Iris pigment epithelial cell (primary cell): ENCODE results near the gene IGFN1.
"Not testable (repeated sequence)": the region's sequence is repeated elsewhere in the genome, so short reads cannot be mapped to it uniquely, and the experiment has no call there.

Source experiments
- DNase-seq: peaks from one replicate; pipeline ENCODE4 v3.0.0-alpha.2; 2011; ENCODE audit warnings: low read depth

The IGFN1 gene

DNA sequence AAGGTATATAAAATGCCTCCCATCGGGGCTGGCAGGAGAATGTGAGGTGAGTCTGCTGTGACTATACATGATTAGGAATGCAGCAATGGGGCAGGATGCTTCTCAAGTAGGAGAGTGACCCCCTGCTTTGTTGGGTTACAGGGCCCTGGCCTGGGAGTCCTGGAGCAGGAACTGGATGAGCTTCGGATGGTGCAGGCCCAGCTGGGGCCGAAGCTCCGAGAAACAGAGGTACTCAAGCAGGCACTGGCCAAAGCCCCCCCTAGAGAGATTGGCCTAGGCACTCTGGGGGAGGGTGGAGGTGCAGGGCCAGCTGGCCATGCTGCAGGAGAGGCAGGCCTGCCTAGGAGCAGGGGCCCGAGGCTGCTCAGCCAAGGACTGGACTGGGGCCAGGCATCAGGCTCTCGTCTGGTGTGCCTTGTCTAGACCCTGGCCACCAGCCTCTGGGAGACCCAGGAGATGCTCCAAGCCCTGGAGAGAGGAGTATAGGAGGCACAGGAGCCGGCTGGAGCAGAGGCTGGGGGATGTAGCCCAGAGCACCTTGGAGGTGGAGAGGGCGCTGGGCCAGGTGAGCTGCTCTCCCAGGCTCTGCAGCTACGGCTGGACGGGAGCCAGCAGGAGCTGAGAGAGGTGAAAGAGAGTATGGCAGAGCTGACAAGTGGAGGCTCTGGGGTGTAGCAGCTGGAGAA, 59.8 kb downstream of the IGFN1 start:
- no peak for DNase-seq

DNA sequence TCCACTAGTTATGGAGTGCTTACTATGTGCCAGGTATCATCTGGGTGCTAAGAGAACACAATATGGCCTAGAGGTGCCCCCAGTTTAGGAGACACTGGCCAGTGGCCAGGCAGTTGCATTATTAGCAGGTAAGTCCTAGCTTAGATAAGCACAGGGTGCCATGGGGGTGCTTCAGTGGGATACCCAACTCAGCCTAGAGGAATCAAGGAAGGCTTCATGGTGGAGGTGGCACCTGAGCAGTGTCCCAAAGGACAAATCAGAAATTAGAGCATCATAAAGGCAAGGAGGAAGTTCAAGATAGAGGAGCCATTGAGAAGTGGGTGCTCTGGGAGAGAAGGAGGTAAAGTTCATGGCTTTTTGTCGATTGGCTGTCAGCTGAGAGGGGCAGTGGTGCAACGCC, 60.8 kb downstream of the IGFN1 start:
- no peak for DNase-seq

DNA sequence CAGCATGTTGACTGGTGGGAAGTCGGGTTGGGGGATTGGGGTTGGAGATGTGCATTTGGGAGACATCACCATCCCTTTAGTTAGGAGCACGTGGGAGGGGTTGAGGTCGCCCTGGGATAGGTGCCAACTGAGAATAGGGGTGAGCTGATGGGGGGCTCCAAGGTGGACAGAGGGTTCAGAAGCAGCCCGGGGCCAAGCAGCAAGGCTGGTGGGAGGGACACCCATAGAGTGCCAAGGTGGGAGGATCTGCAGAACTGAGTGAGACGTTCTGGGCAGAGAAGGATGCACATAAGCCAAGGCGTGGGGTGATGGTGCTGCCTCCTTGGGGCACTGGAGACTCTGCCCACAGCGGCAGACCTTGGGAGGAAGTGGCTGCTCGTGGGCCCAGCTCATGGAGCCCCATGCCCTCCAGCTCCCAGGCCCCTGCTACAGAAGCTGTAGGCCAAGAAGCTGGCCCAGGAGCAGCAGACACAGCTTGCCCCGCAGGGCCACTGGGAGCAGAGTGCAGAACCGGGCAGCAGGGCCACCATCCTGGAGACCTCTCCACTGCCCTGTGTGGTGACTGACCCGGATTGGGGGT, 61.3 kb downstream of the IGFN1 start:
- DNase-seq: no peak

DNA sequence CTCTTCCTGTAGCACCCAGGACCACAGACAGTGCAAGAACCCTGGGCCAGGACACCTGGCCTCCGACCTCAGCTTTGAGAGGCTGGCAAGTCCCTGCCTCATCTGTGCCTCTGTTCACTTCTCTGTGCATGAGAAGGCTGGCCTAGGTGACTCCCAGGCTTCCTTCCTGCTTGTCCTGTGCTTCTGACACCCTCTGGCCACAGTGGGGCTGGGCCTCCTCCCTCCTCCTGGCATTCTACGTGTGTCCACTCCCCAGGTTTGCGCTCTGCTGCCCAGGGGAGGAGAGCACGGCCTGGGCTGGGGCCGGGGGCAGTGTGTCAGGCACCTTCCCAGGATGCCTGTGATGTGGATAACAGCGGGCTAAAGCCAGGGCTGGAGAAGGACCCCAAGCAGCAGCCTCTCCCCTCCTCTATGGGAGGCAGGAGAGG, 62.3 kb downstream of the IGFN1 start:
- DNase-seq: no peak

DNA sequence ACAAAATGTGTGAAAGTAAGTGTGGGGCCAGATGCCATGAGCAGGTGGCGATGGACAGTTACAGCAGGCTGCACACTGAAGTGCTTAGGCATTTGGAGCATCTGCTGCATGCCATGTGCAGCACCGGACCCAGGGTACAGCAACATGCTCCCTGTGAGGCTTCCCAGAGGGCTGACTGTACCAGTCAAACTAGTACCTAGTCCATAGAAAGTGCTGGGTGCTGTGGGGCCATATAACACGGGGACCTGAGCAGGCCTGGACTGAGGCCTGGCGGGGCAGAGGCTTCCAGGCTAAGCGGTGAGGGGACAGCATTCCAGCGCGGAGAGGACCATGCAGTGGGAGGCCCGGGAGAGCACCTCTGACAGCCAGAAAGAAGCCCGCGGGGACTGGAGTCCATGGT, 62.8 kb downstream of the IGFN1 start:
- no peak for DNase-seq

DNA sequence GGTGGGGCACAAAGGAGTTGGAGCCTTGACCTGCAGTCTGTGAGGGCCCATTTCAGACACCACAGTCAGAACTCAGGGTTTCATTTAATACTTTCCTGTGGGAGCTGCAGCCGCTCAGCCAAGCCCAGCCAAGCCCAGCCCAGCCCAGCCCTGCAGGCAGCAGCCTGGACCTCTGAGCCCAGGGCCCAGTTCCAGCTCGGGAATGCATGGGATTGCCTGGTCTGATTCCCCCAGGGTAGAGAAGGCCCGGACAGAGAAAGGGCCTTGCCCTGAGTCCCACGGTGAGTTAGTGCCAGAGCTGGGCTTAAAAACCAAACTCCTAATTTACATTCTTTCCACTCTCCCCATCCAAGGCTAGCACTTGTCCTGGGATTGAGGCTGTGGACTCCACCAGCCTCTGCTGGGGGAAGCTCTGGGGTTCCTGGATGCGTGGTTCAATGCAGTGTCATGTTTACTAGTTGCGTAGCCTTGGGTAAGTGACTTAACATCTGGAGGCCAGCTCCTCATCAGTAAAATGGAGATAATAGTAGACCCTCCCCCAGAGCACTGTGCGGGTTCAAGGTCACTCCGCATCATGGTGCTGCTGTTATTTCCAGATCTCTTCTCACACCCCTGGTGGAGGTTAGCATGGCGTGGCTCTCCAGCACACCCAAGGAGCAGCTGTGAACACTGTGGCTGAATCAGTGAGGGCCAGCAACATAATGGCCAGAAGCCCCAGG, 63.4 kb downstream of the IGFN1 start:
- no peak for DNase-seq

DNA sequence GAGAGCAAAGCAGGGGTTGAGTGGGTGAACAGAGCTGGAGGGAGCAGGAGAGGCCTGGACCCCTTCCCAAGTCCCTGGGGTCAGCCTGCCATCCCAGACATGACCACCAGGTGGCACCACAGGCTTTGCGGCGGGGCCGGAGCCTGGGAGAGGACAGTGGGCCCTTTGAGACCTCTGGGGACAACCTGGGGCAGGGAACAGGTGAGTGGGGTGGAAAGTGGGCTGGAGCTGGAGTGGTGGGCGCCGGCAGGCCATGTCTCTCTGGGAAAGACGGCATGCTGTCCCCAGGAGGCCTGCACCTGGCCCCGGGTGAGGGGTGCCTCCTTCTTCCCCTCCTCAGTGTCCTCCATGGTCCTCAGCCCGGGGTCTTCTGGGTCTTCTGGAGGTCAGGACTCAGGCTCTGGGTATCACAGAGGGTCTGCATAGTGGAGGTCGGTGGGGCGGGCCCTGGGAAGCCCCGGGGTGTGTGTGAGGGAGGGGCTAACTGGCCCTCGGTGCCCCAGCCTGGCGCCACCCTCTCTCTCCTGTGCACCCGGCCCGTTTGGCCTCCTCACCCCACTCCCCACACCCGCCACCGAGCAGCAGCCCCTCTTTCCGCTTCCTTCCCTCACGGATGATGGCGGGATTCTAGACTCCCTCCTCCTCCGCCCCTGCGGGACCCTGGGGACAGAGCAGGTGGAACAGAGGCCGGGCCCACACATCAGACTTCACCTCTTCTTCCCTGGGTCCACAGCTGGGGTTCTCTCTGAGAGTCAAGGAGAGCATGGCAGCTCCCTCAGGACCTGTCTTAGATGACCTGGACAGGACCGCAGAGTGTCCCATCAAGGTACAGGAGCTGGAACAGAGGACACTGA, 64.2 kb downstream of the IGFN1 start:
- DNase-seq: peak; percentile 11

DNA sequence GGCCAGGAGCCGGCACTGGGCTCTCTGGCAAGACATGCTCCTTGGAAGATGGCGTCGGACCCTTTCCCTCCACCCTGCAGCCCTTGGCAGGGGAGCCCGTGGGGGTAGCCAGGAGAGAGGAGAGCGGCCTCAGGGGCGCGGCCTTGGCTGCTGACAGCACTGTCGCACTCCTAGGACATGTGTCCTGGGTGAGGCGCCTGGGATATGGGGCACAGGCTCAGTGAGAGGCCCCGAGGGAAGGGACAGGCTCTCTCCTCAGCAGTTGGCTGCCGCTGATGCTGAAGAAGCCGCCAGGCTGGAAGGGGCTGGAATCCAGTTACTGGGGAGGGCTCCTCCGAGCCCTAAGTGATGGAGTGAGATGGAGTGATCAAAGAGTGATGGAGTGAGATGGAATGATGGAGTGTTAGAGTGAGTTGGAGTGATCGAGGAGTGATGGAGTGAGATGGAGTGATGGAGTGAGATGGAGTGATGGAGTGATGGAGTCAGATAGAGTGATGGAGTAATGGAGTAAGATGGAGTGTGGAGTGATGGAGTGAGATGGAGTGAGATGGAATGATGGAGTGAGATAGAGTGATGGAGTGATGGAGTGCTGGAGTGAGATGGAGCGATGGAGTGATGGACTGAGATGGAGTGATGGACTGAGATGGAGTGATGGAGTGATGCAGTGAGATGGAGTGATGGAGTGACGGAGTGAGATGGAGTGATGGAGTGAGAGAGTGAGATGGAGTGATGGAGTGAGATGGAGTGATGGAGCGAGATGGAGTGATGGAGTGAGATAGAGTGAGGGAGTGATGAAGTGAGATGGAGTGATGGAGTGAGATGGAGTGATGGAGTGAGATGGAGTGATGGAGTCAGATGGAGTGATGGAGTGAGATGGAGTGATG, 65.1 kb downstream of the IGFN1 start:
- no peak for DNase-seq

DNA sequence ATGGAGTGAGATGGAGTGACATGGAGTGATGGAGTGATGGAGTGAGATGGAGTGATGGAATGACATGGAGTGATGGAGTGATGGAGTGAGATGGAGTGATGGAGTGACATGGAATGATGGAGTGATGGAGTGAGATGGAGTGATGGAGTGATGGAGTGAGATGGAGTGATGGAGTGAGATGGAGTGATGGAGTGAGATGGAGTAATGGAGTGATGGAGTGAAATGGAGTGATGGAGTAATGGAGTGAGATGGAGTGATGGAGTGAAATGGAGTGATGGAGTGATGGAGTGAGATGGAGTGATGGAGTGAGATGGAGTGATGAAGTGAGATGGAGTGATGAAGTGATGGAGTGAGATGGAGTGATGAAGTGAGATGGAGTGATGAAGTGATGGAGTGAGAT, 67.5 kb downstream of the IGFN1 start:
- DNase-seq: not testable (repeated sequence)

DNA sequence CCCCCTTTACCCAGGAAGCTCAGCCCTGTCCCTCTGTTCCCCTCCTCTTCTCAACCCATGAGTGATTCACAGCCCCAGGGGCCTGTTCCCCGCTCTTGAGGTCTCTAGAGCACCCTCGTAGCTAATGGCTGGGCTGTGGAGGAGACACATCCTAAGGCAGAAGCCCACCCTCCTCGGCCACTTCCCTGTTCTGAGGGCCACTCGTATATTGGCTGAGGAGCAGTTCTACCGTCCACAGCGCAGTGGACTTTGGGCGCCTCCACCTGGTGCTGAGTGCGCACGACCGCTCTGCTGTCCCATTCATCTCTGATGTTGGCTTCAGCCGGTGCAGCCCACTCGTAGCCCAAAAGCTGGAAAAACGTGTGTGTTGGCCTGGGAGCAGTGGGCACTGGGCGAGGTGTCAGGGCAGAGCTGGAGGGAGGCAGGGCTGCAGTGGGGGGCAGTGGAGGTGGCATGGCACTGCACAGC, 68.2 kb downstream of the IGFN1 start:
- DNase-seq: no peak

DNA sequence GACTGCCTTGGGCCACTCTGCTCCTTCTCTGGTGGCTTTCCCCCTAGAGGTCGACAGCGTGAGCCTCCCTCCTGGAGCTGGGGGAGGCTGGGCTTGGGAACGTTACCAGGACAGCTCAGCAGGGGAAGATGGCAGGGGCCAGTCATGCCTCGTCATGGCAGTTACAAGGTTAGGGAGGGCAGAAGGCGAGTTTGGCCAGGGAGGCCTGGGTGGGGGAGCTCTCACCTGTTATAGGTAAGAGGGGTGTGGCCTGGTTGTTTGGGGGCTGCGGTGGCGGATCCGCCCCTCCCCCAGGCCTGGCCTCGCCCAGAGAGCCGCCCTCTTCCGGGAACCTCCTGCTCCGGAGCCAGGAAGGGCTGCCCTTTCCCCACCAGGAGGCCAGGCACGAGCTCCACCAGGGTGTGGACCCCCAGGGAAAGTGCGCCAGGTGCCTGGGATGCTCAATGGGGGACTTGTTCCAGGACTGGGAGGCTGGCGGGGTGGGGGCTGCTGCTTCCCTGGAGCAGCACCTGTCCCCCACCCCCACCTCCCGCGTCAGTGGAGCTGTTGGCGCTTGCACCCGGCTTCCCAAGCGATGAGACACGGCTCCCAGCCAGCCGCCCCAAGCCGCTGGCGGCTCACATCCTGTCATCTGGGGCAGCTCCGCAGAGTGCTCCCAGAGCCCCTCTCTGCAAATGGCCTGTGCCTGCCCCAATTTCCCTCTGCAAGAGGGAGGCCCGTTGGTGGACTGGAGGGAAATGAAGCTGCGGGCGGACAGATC, 69.0 kb downstream of the IGFN1 start:
- peak; percentile 22 for DNase-seq

DNA sequence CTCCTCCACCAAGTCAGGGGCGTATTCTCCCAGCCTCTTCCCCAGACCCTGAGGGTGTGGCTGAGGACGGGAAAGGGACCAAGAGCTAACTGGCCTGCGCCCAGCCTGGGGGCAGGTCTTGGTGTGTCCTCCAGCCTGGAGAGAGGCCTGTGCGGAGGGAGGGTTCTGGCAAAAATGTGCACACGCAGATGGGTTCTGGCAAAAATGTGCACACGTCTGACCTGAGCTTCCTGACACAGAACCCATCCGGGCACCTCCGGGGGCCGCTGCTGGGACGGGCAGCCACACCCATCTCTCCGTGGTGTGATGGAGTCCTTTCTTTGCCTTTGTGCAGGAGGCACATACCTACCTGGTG, 69.6 kb downstream of the IGFN1 start:
- DNase-seq: no peak

DNA sequence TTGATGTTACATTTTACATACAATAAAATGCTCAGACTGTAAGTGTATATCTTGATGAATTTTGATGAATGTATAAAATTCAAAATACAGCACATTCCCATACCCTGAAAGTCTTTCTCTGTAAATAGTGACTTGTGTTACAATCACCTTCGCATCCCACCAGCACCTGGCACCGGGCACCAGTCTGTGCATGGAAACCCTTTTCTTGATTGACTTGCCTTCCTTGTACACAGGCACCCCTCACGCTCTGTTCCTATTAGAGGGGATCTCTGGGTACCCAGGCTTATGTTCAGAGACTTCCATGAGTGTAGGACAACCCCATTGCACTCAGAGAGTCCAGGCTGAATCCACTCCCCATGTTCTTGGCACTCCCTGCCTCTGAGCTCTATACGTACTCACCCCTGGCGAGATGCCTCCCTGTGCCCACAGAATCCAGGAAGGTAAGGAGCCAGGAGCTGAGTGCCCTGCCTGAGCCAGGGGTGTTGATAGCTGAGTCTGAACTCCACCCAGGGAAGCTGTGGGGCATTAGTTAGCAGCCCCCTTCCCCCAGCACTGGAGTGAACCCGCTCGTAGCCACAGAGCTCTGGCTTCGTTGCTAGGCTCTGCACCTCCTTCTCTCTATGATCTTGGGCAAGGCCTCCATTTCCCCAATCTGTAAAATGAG, 70.2 kb downstream of the IGFN1 start:
- DNase-seq: no peak

DNA sequence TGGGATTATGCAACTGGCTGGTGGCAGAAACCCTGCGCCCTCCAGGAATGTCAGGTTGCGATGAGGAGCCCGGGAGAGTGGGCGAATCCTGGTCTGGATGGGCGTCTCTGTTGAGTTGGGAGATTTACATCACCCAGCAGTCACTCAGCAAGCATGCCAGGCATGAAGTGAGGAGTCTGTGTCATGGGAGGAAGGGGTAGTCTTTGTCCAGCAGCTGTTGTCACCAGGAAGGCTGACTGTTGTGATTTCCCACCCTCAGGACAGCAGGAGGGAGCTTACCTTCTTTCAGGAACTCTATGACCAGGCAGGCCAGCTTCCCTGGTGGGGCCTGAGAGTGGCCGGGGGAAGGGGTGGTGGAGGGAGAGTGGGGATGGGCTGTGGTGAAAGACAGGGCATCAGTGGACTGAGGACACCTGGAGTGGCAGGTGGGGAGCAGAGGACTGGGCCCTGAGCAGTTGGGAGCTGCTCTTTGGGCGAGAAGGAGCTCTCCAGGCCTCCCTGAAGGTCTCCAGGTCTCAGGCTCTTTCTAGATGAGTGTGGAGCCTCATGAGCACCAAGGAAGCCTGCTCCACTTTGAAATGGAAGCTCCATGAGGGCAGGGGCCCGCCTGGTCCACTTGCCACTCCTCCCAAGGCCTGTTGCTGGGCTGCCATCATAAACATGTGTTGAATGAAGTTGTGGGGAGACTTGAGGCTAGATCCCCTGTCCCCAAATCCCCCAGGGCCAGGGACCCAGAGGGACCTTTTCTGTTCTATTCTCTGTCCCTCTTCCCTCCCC, 71.3 kb downstream of the IGFN1 start:
- no peak for DNase-seq

DNA sequence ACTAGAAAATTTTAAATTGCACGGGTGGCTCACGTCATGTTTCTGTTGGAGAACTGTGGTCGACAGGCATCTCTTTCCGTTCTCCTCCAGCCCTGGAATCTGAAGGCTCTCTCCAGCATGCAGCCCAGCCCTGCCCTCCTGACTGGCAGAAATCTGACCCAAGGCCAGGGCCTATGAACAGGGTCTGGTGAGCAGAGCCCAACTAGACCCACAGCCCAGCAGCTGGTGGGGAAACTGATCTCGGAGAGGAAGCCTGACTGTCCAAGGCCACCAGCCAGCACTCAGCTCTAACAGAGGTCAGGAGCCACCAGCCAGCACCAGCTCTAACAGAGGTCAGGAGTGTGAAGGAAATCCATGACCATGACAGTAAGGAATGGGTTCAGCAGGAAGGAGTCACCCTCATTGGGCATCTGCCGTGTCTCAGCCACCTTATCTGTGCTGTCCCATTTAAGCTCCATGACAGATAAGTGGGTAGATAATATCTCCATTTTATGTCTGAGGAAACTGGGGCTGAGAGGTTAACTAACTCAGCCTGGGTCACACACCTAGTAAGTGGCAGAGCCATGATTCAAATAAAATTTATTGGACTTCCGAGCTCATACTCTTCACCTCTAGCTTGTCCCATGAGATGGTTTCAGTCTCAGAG, 72.5 kb downstream of the IGFN1 start:
- no peak for DNase-seq

DNA sequence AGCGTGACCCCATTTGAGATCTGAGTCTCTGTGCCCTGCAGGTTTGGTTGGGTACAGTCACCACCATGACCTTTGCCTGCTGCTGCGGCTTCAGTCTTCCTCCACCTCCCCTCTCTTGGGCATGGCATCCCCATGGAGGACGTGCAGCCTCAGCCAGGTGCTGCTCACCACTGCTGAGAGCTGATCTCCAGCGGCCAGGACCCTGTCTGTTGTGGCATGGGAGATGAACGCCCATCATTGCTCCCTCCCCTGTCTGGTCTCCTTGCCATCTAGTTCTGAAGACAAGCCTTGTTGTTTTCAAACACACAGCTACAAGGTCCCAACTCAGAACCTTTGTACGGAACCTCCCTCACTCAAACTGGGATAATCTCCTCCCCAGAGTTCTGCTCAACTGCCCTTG, 73.4 kb downstream of the IGFN1 start:
- no peak for DNase-seq

DNA sequence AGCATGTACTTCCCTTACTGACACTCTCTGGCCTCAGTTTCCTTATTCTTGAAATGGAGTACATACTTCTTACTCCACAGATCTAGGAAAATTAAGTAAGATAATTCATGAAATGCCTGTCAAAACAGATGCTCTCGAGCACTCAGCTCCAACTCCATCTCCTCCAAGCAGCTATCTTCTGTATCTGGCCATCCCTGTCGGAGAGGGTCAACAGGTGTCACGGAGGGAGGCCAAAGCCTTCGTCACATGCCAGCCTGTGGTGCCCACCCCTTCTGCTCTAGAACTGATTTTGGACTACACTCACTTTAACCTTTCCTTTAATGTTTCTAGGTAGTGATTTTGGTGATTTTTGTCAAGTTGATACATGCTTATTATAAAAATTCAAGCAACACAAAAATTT, 73.9 kb downstream of the IGFN1 start:
- no peak for DNase-seq

DNA sequence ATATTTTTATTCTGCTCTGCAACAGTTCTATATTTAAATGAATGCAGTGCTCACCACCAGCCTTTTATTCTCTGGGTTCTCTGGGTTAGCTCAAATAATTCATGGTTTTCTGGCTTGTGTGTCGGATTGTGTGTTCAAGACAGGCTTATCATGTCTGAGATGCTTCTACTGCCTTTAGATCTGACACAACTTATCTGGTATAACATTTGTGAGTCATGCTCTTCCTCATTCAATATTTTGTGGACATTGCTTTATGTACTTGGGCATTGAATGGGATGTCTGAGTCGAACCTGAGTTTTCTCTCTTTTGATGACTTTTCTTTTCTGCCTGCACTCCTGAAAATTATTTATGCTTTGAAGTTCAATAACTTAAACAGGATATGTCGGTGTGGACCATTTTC, 75.1 kb downstream of the IGFN1 start:
- peak; percentile 15 for DNase-seq

DNA sequence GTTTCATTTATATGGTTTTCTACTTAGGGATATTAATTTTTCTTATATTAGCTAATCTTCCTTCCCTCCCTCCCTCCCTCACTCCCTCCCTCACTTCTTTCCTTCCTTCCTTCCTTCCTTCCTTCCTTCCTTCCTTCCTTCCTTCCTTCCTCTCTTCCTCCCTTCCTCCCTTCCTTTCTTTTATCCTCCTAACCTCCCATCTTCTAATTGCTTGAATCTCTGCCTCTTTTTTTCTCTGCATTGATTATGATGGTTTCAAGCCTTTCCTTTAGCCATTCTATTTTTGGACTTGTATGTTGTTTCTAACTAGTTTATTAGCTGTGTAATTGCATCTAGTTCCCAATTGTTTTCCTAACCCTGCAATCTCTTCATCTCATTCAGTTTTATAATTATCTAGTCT, 75.7 kb downstream of the IGFN1 start:
- no peak for DNase-seq
